Activated CD4-positive, alpha-beta T cell treated with anti-CD3 and anti-CD28 coated beads, Interleukin-2, amount 50 U/mL, for 1 hour (primary cell): ENCODE data around the gene CCL7.

Experiments used
- DNase-seq: peaks from one replicate; pipeline ENCODE4 v3.0.0-alpha.2; 2020

CCL7 gene

GRCh38 chr17:34248511-34249024 is 21.5 kb upstream of the CCL7 start:
- no peak for DNase-seq

DNA sequence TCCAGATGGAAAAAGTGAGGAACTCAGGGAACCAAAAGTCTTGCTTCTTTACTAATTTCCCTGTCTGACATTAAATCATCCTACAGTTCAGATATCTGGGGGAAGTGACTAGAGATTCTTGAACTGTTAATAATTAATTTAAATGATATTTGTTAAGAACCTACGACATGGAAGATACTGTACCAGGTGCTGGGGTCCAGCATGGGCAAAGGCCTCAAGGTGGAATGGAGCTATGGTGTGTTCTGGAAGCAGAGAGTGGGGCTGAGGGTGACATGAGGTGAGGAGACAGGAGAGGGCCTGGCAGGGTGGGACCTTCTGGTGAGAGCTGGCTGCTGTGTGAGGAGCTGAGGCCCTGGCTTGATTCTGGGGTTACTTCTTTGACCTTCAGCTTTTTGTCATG is 21.0 kb upstream of the CCL7 start:
- DNase-seq: no peak

DNA sequence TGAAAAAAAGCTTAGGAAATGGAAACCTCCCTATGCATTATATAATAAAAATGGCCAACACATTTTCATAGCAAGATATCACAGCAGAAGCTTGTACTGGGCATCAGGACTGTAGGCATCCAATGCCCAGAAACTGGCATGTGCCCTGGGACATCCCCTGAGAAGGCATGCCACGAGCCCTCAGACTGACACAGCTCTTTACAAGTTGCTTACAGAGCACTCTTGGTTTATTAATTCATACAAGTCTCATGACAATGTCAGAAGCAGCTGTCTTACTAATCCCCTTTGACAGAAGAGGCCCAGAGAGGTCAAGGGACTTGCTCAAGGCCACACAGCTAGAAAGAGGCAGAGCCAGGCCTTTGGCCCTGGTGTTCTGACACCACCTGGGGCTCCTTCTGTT is 20.5 kb upstream of the CCL7 start:
- DNase-seq: no peak

DNA sequence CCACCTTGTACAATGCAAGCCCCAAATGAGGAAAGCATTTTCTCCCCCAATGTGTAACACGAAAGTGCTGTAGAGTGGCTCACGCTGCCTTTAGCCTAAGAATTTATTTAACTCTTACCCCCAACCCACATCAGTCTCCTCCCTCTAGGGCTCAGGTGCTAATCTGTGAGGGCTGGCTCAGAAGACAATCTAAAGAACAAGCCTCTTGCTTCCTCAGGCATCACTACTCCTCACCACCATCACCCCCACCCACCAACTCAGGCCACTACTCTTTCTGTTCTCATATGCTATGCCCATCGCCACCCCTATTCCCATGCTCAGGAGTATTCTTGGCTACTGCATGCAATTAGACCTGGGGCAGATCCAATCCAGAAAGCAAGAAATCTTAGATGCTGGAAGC is 18.8 kb upstream of the CCL7 start:
- no peak for DNase-seq

DNA sequence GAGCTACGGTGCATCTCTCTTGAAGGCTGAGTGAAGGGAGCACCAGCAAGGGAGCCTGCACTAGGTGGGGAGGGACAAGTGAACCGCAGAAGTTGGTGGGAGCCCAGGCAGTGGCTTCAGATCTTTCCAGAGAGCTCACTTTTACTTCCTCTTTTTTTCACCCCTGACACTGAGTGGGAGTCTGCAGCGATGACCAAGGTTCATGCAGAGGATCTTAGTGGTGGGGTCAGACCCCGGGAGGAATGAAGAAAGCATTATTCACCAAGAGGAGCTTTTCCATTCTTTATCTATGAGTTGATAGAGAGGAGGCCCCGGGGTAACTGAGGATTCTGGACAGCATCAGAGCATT is 18.0 kb upstream of the CCL7 start:
- DNase-seq: no peak

GRCh38 chr17:34252444-34253138 is 17.4 kb upstream of the CCL7 start:
- no peak for DNase-seq

DNA sequence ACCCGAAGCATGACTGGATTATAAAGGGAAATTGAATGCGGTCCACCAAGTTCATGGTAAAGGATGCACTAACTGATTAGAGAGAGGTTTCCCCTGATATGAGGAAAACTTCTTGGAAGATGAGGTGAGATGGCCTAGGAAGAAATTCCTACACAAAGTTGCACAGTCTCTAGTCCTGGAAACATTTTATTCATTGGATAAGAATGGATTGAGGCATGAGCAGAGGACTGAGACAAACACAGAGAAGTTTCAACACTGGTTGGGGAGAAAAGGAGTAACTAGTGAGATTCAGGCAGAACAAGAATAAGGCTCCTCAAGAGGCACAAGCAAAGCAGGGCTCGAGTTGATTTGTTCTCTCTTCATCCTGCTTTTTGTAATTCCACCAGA is 16.9 kb upstream of the CCL7 start:
- DNase-seq: no peak

- DNase-seq: no peak
Measured at GRCh38 chr17:34254146-34254545, 15.9 kb upstream of the CCL7 start.

DNA sequence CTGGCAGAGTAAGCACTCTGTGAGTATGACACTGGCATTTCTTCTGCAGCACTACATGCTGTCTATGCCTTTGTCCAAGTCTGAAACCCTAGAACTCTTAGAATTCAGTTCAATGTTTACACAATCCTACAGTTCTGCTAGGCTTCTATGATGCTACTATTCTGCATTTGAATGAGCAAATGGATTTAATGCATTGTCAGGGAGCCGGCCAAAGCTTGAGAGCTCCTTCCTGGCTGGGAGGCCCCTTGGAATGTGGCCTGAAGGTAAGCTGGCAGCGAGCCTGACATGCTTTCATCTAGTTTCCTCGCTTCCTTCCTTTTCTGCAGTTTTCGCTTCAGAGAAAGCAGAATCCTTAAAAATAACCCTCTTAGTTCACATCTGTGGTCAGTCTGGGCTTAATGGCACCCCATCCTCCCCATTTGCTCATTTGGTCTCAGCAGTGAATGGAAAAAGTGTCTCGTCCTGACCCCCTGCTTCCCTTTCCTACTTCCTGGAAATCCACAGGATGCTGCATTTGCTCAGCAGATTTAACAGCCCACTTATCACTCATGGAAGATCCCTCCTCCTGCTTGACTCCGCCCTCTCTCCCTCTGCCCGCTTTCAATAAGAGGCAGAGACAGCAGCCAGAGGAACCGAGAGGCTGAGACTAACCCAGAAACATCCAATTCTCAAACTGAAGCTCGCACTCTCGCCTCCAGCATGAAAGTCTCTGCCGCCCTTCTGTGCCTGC is 15.2 kb upstream of the CCL7 start, which contains the start of gene CCL2:
Gene CCL2, plus strand, starts transcription at position 635 of the 730 bp plus-strand sequence. Its CDS starts 65 bp downstream, at position 700.
- no peak for DNase-seq

DNA sequence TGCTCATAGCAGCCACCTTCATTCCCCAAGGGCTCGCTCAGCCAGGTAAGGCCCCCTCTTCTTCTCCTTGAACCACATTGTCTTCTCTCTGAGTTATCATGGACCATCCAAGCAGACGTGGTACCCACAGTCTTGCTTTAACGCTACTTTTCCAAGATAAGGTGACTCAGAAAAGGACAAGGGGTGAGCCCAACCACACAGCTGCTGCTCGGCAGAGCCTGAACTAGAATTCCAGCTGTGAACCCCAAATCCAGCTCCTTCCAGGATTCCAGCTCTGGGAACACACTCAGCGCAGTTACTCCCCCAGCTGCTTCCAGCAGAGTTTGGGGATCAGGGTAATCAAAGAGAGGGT is 14.7 kb upstream of the CCL7 start:
- DNase-seq: no peak

DNA sequence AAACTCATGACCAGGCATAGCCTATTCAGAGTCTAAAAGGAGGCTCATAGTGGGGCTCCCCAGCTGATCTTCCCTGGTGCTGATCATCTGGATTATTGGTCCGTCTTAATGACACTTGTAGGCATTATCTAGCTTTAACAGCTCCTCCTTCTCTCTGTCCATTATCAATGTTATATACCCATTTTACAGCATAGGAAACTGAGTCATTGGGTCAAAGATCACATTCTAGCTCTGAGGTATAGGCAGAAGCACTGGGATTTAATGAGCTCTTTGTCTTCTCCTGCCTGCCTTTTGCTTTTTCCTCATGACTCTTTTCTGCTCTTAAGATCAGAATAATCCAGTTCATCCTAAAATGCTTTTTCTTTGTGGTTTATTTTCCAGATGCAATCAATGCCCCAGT is 14.2 kb upstream of the CCL7 start:
- no peak for DNase-seq

DNA sequence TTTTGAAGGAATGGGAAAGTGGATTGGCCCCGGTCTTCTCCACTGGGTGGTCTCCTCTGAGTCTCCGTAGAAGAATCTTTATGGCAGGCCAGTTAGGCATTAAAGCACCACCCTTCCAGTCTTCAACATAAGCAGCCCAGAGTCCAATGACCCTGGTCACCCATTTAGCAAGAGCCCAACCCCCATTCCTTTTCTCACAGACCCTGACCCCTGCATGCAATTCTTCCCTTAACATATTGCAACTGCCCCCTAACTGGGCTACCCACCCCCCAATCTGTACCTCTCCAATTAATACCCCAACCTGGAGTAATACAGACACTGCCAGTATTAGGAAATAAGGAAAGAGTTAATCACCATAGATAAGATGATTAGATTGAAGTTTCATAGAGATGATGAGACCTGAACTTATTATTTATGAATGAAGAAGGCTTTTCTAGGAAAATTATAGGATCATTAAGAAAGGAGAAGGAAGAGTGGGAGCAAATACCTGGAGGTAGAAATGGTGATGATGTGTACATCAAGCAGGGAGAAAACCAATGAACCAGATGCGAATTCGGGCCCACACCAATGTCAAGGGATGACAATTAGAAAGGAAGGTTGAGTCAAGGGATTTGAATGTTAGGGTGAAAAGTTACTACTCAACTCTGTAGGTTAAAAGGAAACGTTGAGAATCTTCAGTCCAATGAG is 12.6 kb upstream of the CCL7 start:
- DNase-seq: no peak

DNA sequence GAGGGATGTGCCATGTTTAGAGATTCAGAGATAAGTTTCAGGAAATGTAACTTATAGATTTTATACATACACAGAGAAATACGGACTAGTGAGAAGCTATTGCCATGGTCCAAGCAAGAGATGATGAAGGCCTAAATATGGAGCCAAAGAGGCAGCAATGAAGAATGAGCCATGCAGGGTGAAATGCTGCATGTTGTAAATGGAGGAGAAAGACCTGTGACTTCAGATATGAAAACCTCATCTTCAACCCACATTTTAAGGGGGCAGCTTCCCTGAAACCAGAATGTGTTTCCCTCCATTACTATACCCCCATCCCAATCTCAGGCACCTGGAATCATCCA is 12.1 kb upstream of the CCL7 start:
- no peak for DNase-seq

DNA sequence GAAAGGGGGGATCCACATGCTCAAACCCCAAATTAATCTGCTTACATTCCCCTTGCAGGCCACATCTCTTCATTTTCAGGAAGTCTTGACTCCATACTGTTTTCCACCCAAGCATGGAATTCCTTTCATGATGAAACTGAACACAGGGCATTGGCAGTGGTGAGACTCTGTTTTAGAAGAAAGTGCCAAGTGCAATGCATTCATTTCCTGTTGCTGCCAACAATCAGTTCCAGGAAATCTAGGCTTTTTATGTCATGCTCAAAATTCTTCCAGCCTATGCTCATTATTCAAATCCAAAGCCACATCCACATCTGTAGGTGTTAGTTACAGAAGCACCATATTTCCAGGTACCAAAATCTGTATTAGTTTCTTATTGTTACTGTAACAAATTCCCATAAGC is 10.9 kb upstream of the CCL7 start:
- DNase-seq: no peak

GRCh38 chr17:34260861-34261260 is 9.2 kb upstream of the CCL7 start:
- no peak for DNase-seq

- DNase-seq: no peak
Measured at GRCh38 chr17:34261568-34262337, 8.3 kb upstream of the CCL7 start.

DNA sequence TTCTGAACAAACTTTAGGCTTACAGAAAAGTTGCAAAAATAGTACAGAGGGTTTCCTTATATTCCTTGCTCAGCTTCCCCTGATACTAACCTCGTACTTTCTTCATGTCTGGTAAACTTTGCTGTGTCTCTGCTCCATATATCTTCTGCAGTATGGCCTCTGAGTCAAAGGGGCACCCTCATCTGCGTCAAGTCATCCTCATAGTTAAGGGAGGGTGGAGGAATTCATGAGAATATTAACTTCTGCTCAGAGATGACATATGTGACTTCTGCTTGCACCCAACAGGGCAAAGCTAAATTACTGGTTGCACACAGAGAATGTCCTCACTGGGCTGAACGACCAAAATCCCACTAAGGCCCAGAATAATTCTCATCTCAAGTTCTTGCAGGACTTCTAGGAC is 4.3 kb upstream of the CCL7 start:
- DNase-seq: no peak

GRCh38 chr17:34275881-34276280 is 5.9 kb downstream of the CCL7 start:
- DNase-seq: no peak

GRCh38 chr17:34276826-34277225 is 6.8 kb downstream of the CCL7 start:
- no peak for DNase-seq

DNA sequence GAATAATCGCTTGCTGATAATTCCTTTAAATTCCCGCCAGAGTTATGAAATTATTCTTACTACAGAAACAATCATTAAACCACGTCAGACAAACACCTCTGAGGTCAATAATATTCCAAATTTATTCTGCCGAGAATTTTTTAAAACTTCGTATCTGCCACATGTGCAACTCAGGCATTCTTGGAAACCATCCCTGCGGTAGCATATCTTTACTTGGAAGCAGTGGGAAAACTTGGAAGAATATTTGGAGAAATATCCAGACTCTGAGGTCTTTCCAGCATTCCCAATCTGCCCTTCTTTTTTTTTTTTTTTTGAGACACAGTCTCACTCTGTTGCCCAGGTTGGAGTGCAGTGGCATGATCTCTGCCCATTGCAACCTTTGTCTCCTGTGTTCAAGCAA is 13.6 kb downstream of the CCL7 start:
- DNase-seq: no peak

DNA sequence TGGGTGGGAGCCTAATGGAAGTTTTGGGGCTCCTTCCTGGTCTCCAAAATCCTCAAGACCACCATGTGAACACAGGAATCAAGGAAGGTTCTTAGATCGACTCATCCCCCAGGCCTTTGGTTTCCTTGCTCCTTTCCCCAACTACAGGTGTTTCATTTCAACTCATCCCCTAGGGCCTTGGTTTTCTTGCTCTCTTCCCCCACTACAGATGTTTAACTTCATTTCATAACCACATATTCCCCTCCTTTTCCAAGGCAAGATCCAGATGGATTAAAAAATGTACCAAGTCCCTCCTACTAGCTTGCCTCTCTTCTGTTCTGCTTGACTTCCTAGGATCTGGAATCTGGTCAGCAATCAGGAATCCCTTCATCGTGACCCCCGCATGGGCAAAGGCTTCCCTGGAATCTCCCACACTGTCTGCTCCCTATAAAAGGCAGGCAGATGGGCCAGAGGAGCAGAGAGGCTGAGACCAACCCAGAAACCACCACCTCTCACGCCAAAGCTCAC is 15.3 kb downstream of the CCL7 start, which contains the start of gene CCL11:
Gene CCL11, plus strand, starts transcription at position 457 of the 507 bp plus-strand sequence. CDS start 67 bp downstream, outside the sequence.
- DNase-seq: no peak

DNA sequence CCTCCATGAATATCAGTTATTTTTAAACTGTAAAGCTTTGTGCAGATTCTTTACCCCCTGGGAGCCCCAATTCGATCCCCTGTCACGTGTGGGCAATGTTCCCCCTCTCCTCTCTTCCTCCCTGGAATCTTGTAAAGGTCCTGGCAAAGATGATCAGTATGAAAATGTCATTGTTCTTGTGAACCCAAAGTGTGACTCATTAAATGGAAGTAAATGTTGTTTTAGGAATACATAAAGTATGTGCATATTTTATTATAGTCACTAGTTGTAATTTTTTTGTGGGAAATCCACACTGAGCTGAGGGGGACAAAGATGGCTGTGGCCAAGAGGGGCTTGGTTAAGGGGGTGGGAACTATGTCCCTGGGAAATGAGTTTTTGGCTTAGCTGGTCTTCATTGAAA is 17.9 kb downstream of the CCL7 start:
- no peak for DNase-seq

- DNase-seq: no peak
Measured at GRCh38 chr17:34290586-34290985, 20.6 kb downstream of the CCL7 start.
